CD4-positive, alpha-beta memory T cell (primary cell): ENCODE measurements around the gene RGS11. TPM values are rescaled to one million over a fixed set of nuclear protein-coding genes. Genes with fewer than 3 reads are reported as not detected.
"Not testable (repeated sequence)": the region's sequence is repeated elsewhere in the genome, so short reads cannot be mapped to it uniquely, and the experiment has no call there.

ENCODE experiments used
- CTCF ChIA-PET: fragments of 350-600 bp; sonication (Branson Sonifier 250); formaldehyde crosslinking; loops from one replicate; lab custom pipeline; 2021; ENCODE audit warnings: inconsistent platforms; ENCODE audit not compliant: partially characterized antibody; lab: Charles Lee
- POLR2A ChIA-PET: fragments of 350-600 bp; sonication (Branson Sonifier 250); formaldehyde crosslinking; loops from one replicate; lab custom pipeline; 2021; ENCODE audit not compliant: partially characterized antibody; lab: Charles Lee
- DNase-seq, 5 donors: peaks; one replicate each; pipeline versions ENCODE4 v3.0.0 to v3.0.0-alpha.2; 2020 to 2022; ENCODE audit warnings: mixed read lengths in 1 of 5
- H3K27ac ChIP-seq: one replicate; pipeline ENCODE4 v1.7.0; 2013; ENCODE audit warnings: low read depth, low read length
- H3K27me3 ChIP-seq: 2 replicates; pipeline ENCODE4 v1.7.0; 2013; ENCODE audit warnings: mild to moderate bottlenecking, low read length, moderate library complexity; ENCODE audit not compliant: insufficient read depth
- H3K36me3 ChIP-seq: 2 replicates; pipeline ENCODE4 v1.7.0; 2013; ENCODE audit warnings: mild to moderate bottlenecking, low read length, moderate library complexity; ENCODE audit not compliant: insufficient read depth
- H3K4me1 ChIP-seq: 2 replicates; pipeline ENCODE4 v1.7.0; 2013; ENCODE audit warnings: mild to moderate bottlenecking, low read length, moderate library complexity; ENCODE audit not compliant: insufficient read depth
- H3K4me3 ChIP-seq, 2 donors: one replicate each; pipeline ENCODE4 v1.7.0; 2013; ENCODE audit warnings: low read length in 2 of 2, mild to moderate bottlenecking in 1 of 2
- H3K9me3 ChIP-seq, 2 donors: one replicate each; pipeline ENCODE4 v1.7.0; 2013; ENCODE audit warnings: low read length in 2 of 2, control low read depth in 1 of 2; ENCODE audit not compliant: control insufficient read depth in 1 of 2
- H3K27ac Mint-ChIP-seq, 7 donors: one replicate each; pipeline ENCODE4 v1.8.0; 2020 to 2021; ENCODE audit warnings: mixed read lengths in 7 of 7, mild to moderate bottlenecking in 6 of 7, inconsistent platforms in 3 of 7, moderate library complexity in 3 of 7
- H3K27me3 Mint-ChIP-seq, 2 donors: one replicate each; pipeline ENCODE4 v1.8.0; 2020 to 2021; ENCODE audit warnings: mixed read lengths in 2 of 2
- H3K36me3 Mint-ChIP-seq, 2 donors: one replicate each; pipeline ENCODE4 v1.8.0; 2020 to 2021; ENCODE audit warnings: mixed read lengths in 2 of 2, inconsistent platforms in 1 of 2, mild to moderate bottlenecking in 1 of 2
- H3K4me1 Mint-ChIP-seq, 4 donors: one replicate each; pipeline ENCODE4 v1.8.0; 2020 to 2021; ENCODE audit warnings: mixed read lengths in 4 of 4, mild to moderate bottlenecking in 1 of 4
- H3K4me3 Mint-ChIP-seq, 8 donors: one replicate each; pipeline ENCODE4 v1.8.0; 2020 to 2021; ENCODE audit warnings: mixed read lengths in 8 of 8, mild to moderate bottlenecking in 7 of 8, moderate library complexity in 6 of 8, inconsistent platforms in 3 of 8
- H3K9me3 Mint-ChIP-seq, 8 donors: one replicate each; pipeline ENCODE4 v1.8.0; 2020 to 2021; ENCODE audit warnings: mixed read lengths in 8 of 8, mild to moderate bottlenecking in 5 of 8, inconsistent platforms in 3 of 8, moderate library complexity in 1 of 8
- intact Hi-C: fragments of 100-400 bp; cut with micrococcal nuclease; formaldehyde crosslinking; loops from one replicate; pipeline ENCODE4 v1.15.1; 2023
- polyA plus RNA-seq, 2 donors: library from polyadenylated mRNA; unstranded; fragments of 300-500 nt; fragmentation: Illumina TruSeq; gene quantifications; one replicate each; pipeline ENCODE4 v1.2.3, GENCODE V29; 2021
- total RNA-seq, 2 experiments: library from RNA; stranded (reverse); gene quantifications; one replicate each; pipeline ENCODE4 v1.2.3, GENCODE V29; 2021

RGS11 gene
- total and polyA plus RNA-seq, 4 experiments from 2014 or later: 0.44 TPM; not detected in 3

- Mint-ChIP-seq H3K27ac (peak overlapping the region in 1 of 7 donors; percentile 3), H3K36me3 (peaks cover 27 to 33% of the 10 kb centered on the region in 2 donors)
- intact Hi-C loops: no loop called here
These were observed 16.5 kb downstream of the RGS11 start for GRCh38 chr16:259226-259625.

GRCh38 chr16:258091-258490 lies 17.7 kb downstream of the RGS11 start:
- H3K27ac Mint-ChIP-seq, H3K36me3 ChIP-seq, H3K4me3 ChIP-seq, H3K27ac ChIP-seq, H3K9me3 ChIP-seq, H3K27me3 ChIP-seq, intact Hi-C loops, H3K4me3 Mint-ChIP-seq, H3K27me3 Mint-ChIP-seq, DNase-seq, POLR2A ChIA-PET, H3K9me3 Mint-ChIP-seq: not testable (repeated sequence)
- peaks cover 12% of the 10 kb centered on the region for H3K4me1 ChIP-seq
- Mint-ChIP-seq H3K36me3 (peaks cover 27 to 37% of the 10 kb centered on the region in 2 donors), H3K4me1 (peaks cover 10 to 32% (median 17%) of the 10 kb centered on the region in 4 donors)
- CTCF ChIA-PET: interaction anchor here (3.3 kb wide), 1 partner anchor 23 kb away, joined by 8 read pairs; the partner anchor contains the start of gene FAM234A

More at GRCh38 chr16:259226-259625, 16.5 kb downstream of the RGS11 start:
- Histone ChIP-seq H3K27ac (no peak overlapping the region), H3K9me3 (no peaks in the 10 kb centered on the region), H3K27me3 (no peaks in the 10 kb centered on the region), H3K36me3 (no peaks in the 10 kb centered on the region), H3K4me1 (peaks cover under 1% of the 10 kb centered on the region), H3K4me3 (no peak overlapping the region)
- POLR2A ChIA-PET: no interaction called here
- Mint-ChIP-seq H3K9me3 (no peaks in the 10 kb centered on the region), H3K4me3 (no peak overlapping the region), H3K27me3 (no peaks in the 10 kb centered on the region), H3K4me1 (peaks cover 5 to 21% (median 9%) of the 10 kb centered on the region in 4 donors)
- CTCF ChIA-PET: interaction anchor here (3.3 kb wide), 1 partner anchor 24 kb away, joined by 8 read pairs; the partner anchor contains the start of gene FAM234A
- DNase-seq: peak in 1 of 5 donors; percentile 7

GRCh38 chr16:255183-255582 lies 20.6 kb downstream of the RGS11 start:
- Histone ChIP-seq H3K9me3 (no peaks in the 10 kb centered on the region), H3K27me3 (no peaks in the 10 kb centered on the region), H3K27ac (no peak overlapping the region), H3K4me3 (no peak overlapping the region), H3K4me1 (peaks cover 22% of the 10 kb centered on the region), H3K36me3 (no peaks in the 10 kb centered on the region)
- Mint-ChIP-seq H3K27me3 (no peaks in the 10 kb centered on the region), H3K4me1 (peaks cover 19 to 41% (median 29%) of the 10 kb centered on the region in 4 donors), H3K4me3 (peak overlapping the region in 1 of 8 donors; percentile 39), H3K9me3 (no peaks in the 10 kb centered on the region), H3K27ac (peak overlapping the region in 1 of 7 donors; percentile 55), H3K36me3 (peaks cover 21 to 31% of the 10 kb centered on the region in 2 donors)
- intact Hi-C loops: no loop called here
- DNase-seq: no peak
- ChIA-PET POLR2A (no interaction called here), CTCF (interaction anchor here (0.6 kb wide), 1 partner anchor 96 kb away, joined by 3 read pairs; no protein-coding TSS in a partner anchor)

GRCh38 chr16:254461-254860 lies 21.3 kb downstream of the RGS11 start:
- CTCF ChIA-PET: interaction anchor here (1.4 to 3.5 kb wide), 3 partner anchors 19 to 68 kb away, joined by 3 to 18 read pairs (median 3); partner anchors contain the start of gene FAM234A
- POLR2A ChIA-PET: interaction anchor here (0.8 to 2.4 kb wide), 3 partner anchors 17 to 27 kb away, joined by 3 to 21 read pairs (median 3); partner anchors contain the start of gene FAM234A
- Histone ChIP-seq H3K36me3 (no peaks in the 10 kb centered on the region), H3K4me3 (no peak overlapping the region), H3K27ac (no peak overlapping the region), H3K27me3 (no peaks in the 10 kb centered on the region), H3K4me1 (peaks cover 22% of the 10 kb centered on the region), H3K9me3 (no peaks in the 10 kb centered on the region)
- intact Hi-C loops: no loop called here
- Mint-ChIP-seq H3K27ac (peak overlapping the region in 2 of 7 donors; percentile 35 to 44), H3K9me3 (no peaks in the 10 kb centered on the region), H3K4me3 (peak overlapping the region in 4 of 8 donors; percentile 10 to 59 (median 46)), H3K36me3 (peaks cover 21 to 29% of the 10 kb centered on the region in 2 donors), H3K27me3 (no peaks in the 10 kb centered on the region), H3K4me1 (peaks cover 19 to 41% (median 29%) of the 10 kb centered on the region in 4 donors)
- no peak for DNase-seq

- Histone ChIP-seq H3K4me3 (no peak overlapping the region), H3K27me3 (no peaks in the 10 kb centered on the region), H3K4me1 (peaks cover 22% of the 10 kb centered on the region), H3K9me3 (no peaks in the 10 kb centered on the region), H3K27ac (no peak overlapping the region), H3K36me3 (no peaks in the 10 kb centered on the region)
- peak in 1 of 5 donors; percentile 20 for DNase-seq
- intact Hi-C loops: loop anchor here (2.0 kb wide), 1 partner anchor 19 kb away; the partner anchor contains the start of gene FAM234A
- CTCF ChIA-PET: interaction anchor here (1.2 to 3.5 kb wide), 4 partner anchors 19 to 96 kb away, joined by 3 to 18 read pairs (median 3); partner anchors contain the start of gene FAM234A
- Mint-ChIP-seq H3K4me1 (peaks cover 19 to 39% (median 29%) of the 10 kb centered on the region in 4 donors), H3K4me3 (peak overlapping the region; percentile 18 to 85 (median 48)), H3K27me3 (no peaks in the 10 kb centered on the region), H3K9me3 (no peaks in the 10 kb centered on the region), H3K36me3 (peaks cover 14 to 23% of the 10 kb centered on the region in 2 donors), H3K27ac (peak overlapping the region; percentile 23 to 89 (median 53))
- POLR2A ChIA-PET: interaction anchor here (0.8 to 2.4 kb wide), 4 partner anchors 16 to 117 kb away, joined by 3 to 21 read pairs (median 3); partner anchors contain the start of genes FAM234A and MRPL28
These were observed 21.9 kb downstream of the RGS11 start for GRCh38 chr16:253833-254232.

- POLR2A ChIA-PET: interaction anchor here (0.7 to 2.4 kb wide), 6 partner anchors 10 to 118 kb away, joined by 3 to 21 read pairs (median 3); partner anchors contain the start of genes FAM234A, LUC7L and MRPL28
- H3K4me3 ChIP-seq: peak overlapping the region; percentile 44 to 61
These were observed 23.1 kb downstream of the RGS11 start for GRCh38 chr16:252366-253337.

More at GRCh38 chr16:252366-253337, 23.1 kb downstream of the RGS11 start:
- no peaks in the 10 kb centered on the region for H3K27me3 ChIP-seq
- Mint-ChIP-seq H3K36me3 (peaks cover 14 to 23% of the 10 kb centered on the region in 2 donors), H3K9me3 (no peaks in the 10 kb centered on the region), H3K4me1 (peaks cover 19 to 43% (median 29%) of the 10 kb centered on the region in 4 donors), H3K4me3 (peak overlapping the region; percentile 78 to 92 (median 83)), H3K27ac (peak overlapping the region; percentile 69 to 96 (median 94)), H3K27me3 (no peaks in the 10 kb centered on the region)
- H3K9me3 ChIP-seq: no peaks in the 10 kb centered on the region
- peak overlapping the region; percentile 51 for H3K27ac ChIP-seq
- peak; percentile 31 to 42 (median 34) for DNase-seq
- intact Hi-C loops: loop anchor here (2.0 kb wide), 1 partner anchor 18 kb away; the partner anchor contains the start of gene FAM234A
- no peaks in the 10 kb centered on the region for H3K36me3 ChIP-seq
- H3K4me1 ChIP-seq: peaks cover 22% of the 10 kb centered on the region
- CTCF ChIA-PET: interaction anchor here (0.6 to 3.5 kb wide), 4 partner anchors 17 to 144 kb away, joined by 3 to 18 read pairs (median 3); partner anchors contain the start of gene FAM234A
